Activated naive CD4-positive, alpha-beta T cell treated with anti-CD3 and anti-CD28 coated beads for 36 hours (primary cell): ENCODE results near the gene HNRNPLL. TPM values are rescaled to one million over a fixed set of nuclear protein-coding genes. Genes with fewer than 3 reads are reported as not detected.
A peak's percentile ranks its signal among the peaks of the same experiment; 100 is the strongest.

Experiments
- CTCF ChIA-PET: fragments of 350-600 bp; sonication (Branson Sonifier 250); formaldehyde crosslinking; loops from one replicate; lab custom pipeline; 2021; ENCODE audit warnings: antibody characterized with exemption; lab: Charles Lee
- DNase-seq: peaks from one replicate; pipeline ENCODE4 v3.0.0-alpha.2; 2020
- H3K27ac Mint-ChIP-seq: one replicate; pipeline ENCODE4 v1.8.0; 2021; ENCODE audit warnings: mild to moderate bottlenecking, mixed read lengths
- H3K27me3 Mint-ChIP-seq: one replicate; pipeline ENCODE4 v1.8.0; 2021; ENCODE audit warnings: low read depth, mixed read lengths
- H3K36me3 Mint-ChIP-seq: one replicate; pipeline ENCODE4 v1.8.0; 2021; ENCODE audit warnings: low read depth, mixed read lengths
- H3K4me1 Mint-ChIP-seq: one replicate; pipeline ENCODE4 v1.8.0; 2021; ENCODE audit warnings: low read depth, mixed read lengths
- H3K4me3 Mint-ChIP-seq: one replicate; pipeline ENCODE4 v1.8.0; 2021; ENCODE audit warnings: mild to moderate bottlenecking, moderate library complexity, mixed read lengths
- H3K9me3 Mint-ChIP-seq: one replicate; pipeline ENCODE4 v1.8.0; 2021; ENCODE audit warnings: mixed read lengths
- intact Hi-C: fragments of 100-400 bp; cut with micrococcal nuclease; formaldehyde crosslinking; loops from one replicate; pipeline ENCODE4 v1.15.1; 2023
- total RNA-seq, 2 experiments: library from RNA; stranded (reverse); gene quantifications; one replicate each; pipeline ENCODE4 v1.2.3, GENCODE V29; 2021

HNRNPLL gene
- total RNA-seq, 2 experiments from 2014 or later, result 54.4 to 57.3 TPM

DNA sequence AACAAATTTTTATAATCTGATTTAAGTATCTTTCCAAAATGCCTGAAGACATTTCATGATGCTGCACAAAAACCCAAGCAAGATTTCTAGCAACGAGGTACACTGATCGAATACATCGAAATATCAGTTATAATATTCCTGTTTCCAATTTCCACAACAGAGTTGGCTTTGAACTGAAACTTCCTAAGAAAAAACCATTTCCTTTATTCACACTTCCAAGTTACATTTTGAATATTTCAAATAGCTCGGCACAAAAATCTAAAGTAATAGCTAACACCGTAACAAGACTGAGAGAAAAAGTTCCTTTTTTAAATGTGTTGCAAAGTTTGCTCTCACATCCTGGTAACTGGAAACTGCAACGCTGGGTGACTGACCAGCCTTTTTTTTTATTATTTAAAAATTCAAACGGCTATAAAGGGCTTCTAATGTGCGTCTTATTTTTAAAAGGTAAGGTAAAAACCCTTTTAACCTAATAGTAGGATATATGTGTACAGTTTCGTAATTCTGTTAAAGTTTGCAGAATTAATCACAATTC, 1.7 kb downstream of the HNRNPLL start:
- Mint-ChIP-seq H3K27ac (peak overlapping the region; percentile 89), H3K4me1 (peaks cover 61% of the 10 kb centered on the region), H3K9me3 (no peaks in the 10 kb centered on the region), H3K36me3 (peaks cover 3% of the 10 kb centered on the region), H3K27me3 (no peaks in the 10 kb centered on the region), H3K4me3 (peak overlapping the region; percentile 90)
- no peak for DNase-seq
- CTCF ChIA-PET, result interaction anchor here (0.7 to 14.7 kb wide), 10 partner anchors 20 to 1425 kb away, joined by 3 to 152 read pairs (median 4); no protein-coding TSS in a partner anchor
- intact Hi-C loops, result loop anchor here (5.0 kb wide), 1 partner anchor 521 kb away; the partner anchor contains the start of gene SOS1

DNA sequence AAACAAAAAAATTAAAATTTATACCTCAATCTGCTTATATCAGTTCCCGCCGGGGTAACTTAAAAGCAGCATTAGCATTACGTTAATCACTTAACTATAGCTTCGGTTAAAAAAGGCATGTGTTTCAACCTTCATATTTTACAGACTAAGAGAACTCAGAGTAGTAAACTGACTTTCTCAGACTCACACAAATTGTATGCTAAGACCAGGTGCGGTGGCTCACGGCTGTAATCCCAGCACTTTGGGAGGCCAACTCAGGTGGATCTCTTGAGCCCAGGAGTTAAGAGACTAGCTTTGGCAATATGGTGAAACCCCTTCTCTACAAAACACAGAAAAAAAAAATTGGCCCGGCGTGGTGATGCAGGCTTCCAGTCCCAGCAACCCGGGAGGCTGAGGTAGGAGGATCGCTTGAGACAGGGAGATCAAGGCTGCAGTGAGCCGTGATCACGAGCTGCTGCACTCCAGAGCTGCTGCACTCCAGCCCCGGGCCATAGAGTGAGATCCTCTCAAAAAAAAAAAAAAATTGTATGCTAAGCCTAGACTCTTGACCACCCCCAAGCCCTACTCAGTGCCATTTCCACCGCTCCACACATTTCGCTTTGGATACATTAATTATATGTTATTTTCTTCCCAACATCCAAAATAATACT, 2.4 kb downstream of the HNRNPLL start:
- peak overlapping the region; percentile 83 for H3K27ac Mint-ChIP-seq
- H3K36me3 Mint-ChIP-seq, result peaks cover 4% of the 10 kb centered on the region
- no peaks in the 10 kb centered on the region for H3K27me3 Mint-ChIP-seq
- CTCF ChIA-PET, result interaction anchor here (0.7 to 14.7 kb wide), 7 partner anchors 19 to 1424 kb away, joined by 3 to 152 read pairs (median 9); no protein-coding TSS in a partner anchor
- DNase-seq, result peak; percentile 26
- intact Hi-C loops, result loop anchor here (5.0 kb wide), 1 partner anchor 522 kb away; the partner anchor contains the start of gene SOS1
- peaks cover 64% of the 10 kb centered on the region for H3K4me1 Mint-ChIP-seq
- H3K9me3 Mint-ChIP-seq, result no peaks in the 10 kb centered on the region
- peak overlapping the region; percentile 90 for H3K4me3 Mint-ChIP-seq

DNA sequence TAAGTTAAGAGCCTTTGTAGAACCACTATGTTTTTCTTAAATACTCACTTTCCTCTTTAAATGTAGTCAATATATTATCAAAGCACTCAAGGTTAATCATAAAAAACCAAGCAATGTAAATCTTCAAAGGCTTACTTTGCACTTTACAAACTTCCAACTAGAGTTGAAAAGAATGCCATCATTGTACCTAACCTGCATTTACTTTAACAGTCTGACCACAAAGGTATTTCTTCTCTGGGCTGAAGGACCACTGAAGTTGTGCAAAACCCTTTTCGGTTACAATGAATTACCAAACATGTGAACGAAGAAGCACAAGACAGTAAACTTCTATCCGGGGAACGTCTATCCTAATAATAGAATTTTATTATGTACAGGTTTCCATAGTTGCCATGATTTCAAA, 3.0 kb downstream of the HNRNPLL start:
- Mint-ChIP-seq H3K27me3 (no peaks in the 10 kb centered on the region), H3K4me1 (peaks cover 63% of the 10 kb centered on the region), H3K27ac (peak overlapping the region; percentile 83), H3K9me3 (no peaks in the 10 kb centered on the region), H3K4me3 (peak overlapping the region; percentile 90), H3K36me3 (peaks cover 4% of the 10 kb centered on the region)
- intact Hi-C loops, result loop anchor here (5.0 kb wide), 1 partner anchor 523 kb away; the partner anchor contains the start of gene SOS1
- CTCF ChIA-PET, result interaction anchor here (1.1 to 14.7 kb wide), 4 partner anchors 19 to 126 kb away, joined by 4 to 152 read pairs (median 32); no protein-coding TSS in a partner anchor
- no peak for DNase-seq

DNA sequence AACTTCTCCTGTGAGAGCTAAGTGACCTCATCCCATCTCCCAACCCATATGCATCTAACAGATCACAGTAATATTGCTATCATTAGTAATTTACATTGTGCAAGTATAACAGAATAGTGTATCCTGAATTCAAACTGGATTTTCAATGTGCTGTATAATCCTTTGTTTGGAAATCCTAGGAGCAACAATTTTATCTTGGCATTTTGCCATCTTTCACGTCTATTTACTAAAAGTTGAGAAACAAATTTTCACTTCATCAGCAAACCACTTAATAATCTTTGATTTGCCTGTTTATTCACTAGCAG, 3.8 kb downstream of the HNRNPLL start:
- H3K4me1 Mint-ChIP-seq, result peaks cover 58% of the 10 kb centered on the region

DNA sequence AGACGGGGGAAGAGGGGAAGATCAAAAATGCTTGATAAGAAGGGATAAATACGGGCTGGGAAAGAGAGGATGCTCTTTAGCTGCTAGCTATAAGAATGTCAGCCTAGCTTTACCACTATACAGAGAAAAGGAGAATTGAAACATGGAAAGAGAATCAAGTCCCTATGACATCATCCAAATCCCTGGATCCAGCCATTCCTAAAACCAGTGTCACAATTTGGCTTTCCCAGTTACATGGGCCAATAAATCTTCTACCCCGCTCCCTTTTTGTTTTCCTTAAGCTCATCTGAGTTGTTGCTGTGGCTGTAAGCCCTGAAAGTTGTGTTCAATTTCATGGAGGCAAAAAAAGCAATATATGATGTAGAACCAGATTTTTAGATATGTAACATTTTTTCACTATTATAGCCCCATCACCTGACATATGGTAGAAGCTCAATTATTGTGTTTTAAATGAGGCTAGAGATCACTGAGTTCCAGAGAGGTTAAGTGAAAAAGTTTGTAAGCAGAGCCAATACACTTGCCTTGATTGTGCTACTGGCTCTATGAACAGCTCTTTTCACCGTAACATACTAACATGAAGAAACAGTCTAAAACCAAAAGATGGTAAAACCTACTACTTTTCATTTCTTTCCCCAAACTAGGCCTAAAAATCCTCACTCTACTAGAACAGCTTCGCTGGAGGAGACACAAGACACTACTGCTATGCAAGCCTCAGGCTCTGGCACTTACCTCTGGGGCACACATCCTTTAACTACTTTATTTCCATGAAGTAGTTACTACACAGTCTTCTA, 4.3 kb downstream of the HNRNPLL start:
- Mint-ChIP-seq H3K36me3 (peaks cover 4% of the 10 kb centered on the region), H3K27ac (peak overlapping the region; percentile 83), H3K9me3 (no peaks in the 10 kb centered on the region), H3K4me1 (peaks cover 58% of the 10 kb centered on the region), H3K4me3 (peak overlapping the region; percentile 90), H3K27me3 (no peaks in the 10 kb centered on the region)
- DNase-seq, result no peak
- intact Hi-C loops, result no loop called here
- CTCF ChIA-PET, result interaction anchor here (0.8 to 14.7 kb wide), 9 partner anchors 9 to 142 kb away, joined by 3 to 152 read pairs (median 3); no protein-coding TSS in a partner anchor

More for the DNA sequence above, 3.8 kb downstream of the HNRNPLL start:
- Mint-ChIP-seq H3K36me3 (peaks cover 4% of the 10 kb centered on the region), H3K4me3 (peak overlapping the region; percentile 90), H3K9me3 (no peaks in the 10 kb centered on the region), H3K27me3 (no peaks in the 10 kb centered on the region), H3K27ac (peak overlapping the region; percentile 83)
- CTCF ChIA-PET, result interaction anchor here (1.0 to 14.7 kb wide), 7 partner anchors 10 to 141 kb away, joined by 3 to 152 read pairs (median 4); no protein-coding TSS in a partner anchor
- intact Hi-C loops, result no loop called here
- no peak for DNase-seq

DNA sequence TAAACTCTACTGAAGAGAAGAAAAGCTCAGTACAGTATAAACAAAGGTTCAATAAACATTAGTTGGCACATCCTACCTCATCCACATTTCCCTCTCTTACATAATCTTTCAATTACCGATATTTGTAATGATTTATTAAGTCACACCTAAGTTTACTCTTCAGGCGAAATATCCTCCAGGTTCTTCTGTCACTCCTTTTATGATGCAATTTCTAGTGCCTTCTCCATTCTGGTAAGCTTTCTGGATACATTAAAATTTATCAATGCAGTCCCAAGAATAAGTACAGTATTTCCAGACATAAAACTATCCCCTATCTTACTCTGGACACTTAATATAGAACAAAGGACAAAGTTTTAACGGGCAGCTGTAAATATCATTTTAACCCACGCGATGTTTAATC, 5.6 kb downstream of the HNRNPLL start:
- peaks cover 4% of the 10 kb centered on the region for H3K36me3 Mint-ChIP-seq
- peaks cover 68% of the 10 kb centered on the region for H3K4me1 Mint-ChIP-seq
- intact Hi-C loops, result no loop called here
- H3K27ac Mint-ChIP-seq, result no peak overlapping the region
- no peaks in the 10 kb centered on the region for H3K9me3 Mint-ChIP-seq
- H3K4me3 Mint-ChIP-seq, result no peak overlapping the region
- no peak for DNase-seq
- no peaks in the 10 kb centered on the region for H3K27me3 Mint-ChIP-seq
- CTCF ChIA-PET, result interaction anchor here (1.1 to 14.7 kb wide), 5 partner anchors 10 to 128 kb away, joined by 3 to 152 read pairs (median 6); no protein-coding TSS in a partner anchor

DNA sequence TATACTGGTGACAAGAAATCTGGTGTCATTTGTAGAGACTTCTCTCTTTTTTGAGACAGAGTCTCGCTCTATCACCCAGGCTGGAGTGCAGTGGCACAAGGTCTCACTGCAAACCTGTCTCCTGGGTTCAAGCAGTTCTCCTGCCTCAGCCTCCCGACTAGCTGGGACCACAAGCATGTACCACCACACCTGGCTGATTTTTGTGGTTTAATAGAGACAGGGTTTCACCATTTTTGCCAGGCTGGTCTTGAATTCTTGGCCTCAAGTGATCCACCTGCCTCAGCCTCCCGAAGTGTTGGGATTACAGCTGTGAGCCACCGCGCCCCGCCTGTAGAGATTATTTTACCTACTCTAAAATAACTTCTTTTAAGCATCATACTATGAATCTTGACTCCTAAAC, 6.5 kb downstream of the HNRNPLL start:
- Mint-ChIP-seq H3K27ac (peak overlapping the region; percentile 7), H3K27me3 (no peaks in the 10 kb centered on the region), H3K4me3 (no peak overlapping the region), H3K36me3 (peaks cover 6% of the 10 kb centered on the region), H3K9me3 (no peaks in the 10 kb centered on the region), H3K4me1 (peaks cover 68% of the 10 kb centered on the region)
- CTCF ChIA-PET, result interaction anchor here (1.2 to 14.7 kb wide), 5 partner anchors 13 to 137 kb away, joined by 3 to 152 read pairs (median 6); no protein-coding TSS in a partner anchor
- intact Hi-C loops, result no loop called here
- no peak for DNase-seq

DNA sequence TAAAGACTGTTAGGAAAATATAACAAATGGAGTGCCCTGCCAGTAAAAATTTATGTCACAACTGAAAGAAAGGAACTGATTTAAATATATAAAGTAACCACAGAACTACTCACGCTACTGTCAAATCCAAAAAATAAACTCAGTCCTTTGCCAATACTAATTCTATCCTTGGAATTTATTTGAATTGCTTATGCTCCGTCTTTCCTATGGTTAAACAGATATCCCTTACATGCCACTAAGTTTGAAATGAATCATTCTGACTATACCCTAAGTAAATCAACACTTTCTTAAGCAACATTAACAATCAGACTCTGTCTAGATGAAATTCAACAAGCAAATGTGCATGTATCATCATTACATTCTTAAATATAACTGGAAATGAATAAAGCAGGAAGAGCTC, 9.8 kb downstream of the HNRNPLL start:
- H3K27me3 Mint-ChIP-seq, result no peaks in the 10 kb centered on the region
- CTCF ChIA-PET, result no interaction called here

DNA sequence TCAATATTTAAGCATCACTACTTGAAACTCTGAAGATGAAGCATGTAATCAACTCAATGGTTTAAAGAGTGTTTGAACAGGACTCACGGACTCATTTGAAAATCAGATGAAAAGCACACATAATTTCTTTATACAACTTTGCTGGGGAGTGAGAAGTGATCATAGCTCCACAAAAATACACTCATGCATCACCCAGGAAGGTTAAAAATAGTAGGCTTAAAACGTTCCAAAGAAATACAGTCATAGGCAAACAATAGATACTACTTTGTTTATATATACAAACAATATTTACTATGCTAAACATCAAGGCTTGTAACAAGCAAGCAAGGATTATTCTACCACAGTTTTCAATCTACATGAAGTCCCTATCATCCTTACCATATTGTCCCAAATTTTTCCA, 11.6 kb downstream of the HNRNPLL start:
- intact Hi-C loops, result no loop called here
- Mint-ChIP-seq H3K36me3 (peaks cover 28% of the 10 kb centered on the region), H3K4me1 (peaks cover 47% of the 10 kb centered on the region), H3K27me3 (no peaks in the 10 kb centered on the region), H3K9me3 (no peaks in the 10 kb centered on the region), H3K4me3 (no peak overlapping the region), H3K27ac (no peak overlapping the region)
- CTCF ChIA-PET, result interaction anchor here (1.0 to 1.1 kb wide), 3 partner anchors 9 to 276 kb away, joined by 3 to 7 read pairs (median 4); no protein-coding TSS in a partner anchor
- DNase-seq, result no peak

More for the DNA sequence above, 9.8 kb downstream of the HNRNPLL start:
- Mint-ChIP-seq H3K27ac (no peak overlapping the region), H3K36me3 (peaks cover 16% of the 10 kb centered on the region), H3K9me3 (no peaks in the 10 kb centered on the region), H3K4me1 (peaks cover 56% of the 10 kb centered on the region), H3K4me3 (no peak overlapping the region)
- intact Hi-C loops, result no loop called here
- DNase-seq, result no peak

DNA sequence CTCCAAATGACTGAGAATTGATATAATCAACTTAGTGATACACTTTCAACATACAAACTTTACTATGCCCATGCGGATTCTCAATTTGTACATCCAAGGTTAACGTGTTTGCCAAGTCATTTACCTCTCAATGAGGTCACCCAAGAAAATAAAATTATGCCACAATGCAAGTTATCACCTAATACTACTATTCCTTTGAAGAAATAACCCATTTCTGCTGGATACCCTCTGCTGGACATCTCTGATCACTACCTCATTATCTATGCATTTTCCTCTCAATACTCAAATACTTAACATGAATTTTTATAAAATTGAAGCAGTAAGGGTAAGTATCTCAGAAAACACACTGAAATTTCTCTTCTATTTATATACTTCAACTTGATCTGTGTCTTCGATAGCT, 12.7 kb downstream of the HNRNPLL start:
- Mint-ChIP-seq H3K27me3 (no peaks in the 10 kb centered on the region), H3K4me3 (no peak overlapping the region), H3K9me3 (no peaks in the 10 kb centered on the region), H3K27ac (no peak overlapping the region), H3K36me3 (peaks cover 29% of the 10 kb centered on the region), H3K4me1 (peaks cover 46% of the 10 kb centered on the region)
- DNase-seq, result no peak
- CTCF ChIA-PET, result interaction anchor here (0.7 to 1.1 kb wide), 5 partner anchors 8 to 275 kb away, joined by 3 to 7 read pairs (median 4); no protein-coding TSS in a partner anchor
- intact Hi-C loops, result no loop called here

DNA sequence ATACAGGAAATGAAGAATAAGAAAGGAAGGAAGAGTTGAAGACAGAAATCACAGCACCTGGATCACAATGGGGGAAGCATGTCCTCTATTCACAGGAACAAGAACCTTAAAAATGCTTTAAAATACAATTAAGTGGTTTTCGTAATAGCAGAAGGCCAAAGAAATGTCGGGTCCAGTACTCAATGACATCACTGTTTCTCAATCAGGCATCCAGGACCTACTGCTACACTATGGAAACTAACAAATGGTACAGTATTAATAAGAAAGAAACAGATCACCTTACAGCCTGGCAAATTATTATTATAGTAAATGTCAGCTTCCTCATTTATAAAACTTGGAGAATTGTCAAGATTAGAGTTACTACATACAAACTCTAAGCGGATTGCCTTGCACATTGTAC, 15.8 kb downstream of the HNRNPLL start:
- Mint-ChIP-seq H3K4me1 (peaks cover 28% of the 10 kb centered on the region), H3K27ac (no peak overlapping the region), H3K27me3 (no peaks in the 10 kb centered on the region), H3K9me3 (no peaks in the 10 kb centered on the region), H3K4me3 (no peak overlapping the region), H3K36me3 (peaks cover 33% of the 10 kb centered on the region)
- intact Hi-C loops, result no loop called here
- CTCF ChIA-PET, result interaction anchor here (1.0 kb wide), 1 partner anchor 11 kb away, joined by 3 read pairs; no protein-coding TSS in a partner anchor
- no peak for DNase-seq

DNA sequence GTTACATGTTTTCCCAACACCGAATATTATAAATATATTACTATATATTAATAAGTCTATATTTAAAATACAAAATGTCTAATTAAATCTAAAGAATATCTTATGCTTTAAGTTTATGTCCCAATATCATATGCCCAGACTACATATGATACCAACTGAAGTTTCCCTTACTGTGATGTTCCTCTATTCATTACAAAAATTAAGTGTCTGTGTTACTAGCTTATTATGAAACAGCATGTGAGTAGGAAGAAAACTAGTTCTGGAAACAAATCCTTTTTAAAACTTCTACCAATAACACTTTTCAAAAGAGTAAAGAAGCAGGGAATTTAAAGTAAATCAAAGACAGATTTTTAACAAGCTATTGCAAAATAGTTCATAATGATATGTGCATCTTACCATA, 17.8 kb downstream of the HNRNPLL start:
- H3K4me3 Mint-ChIP-seq, result no peak overlapping the region
- peaks cover 30% of the 10 kb centered on the region for H3K4me1 Mint-ChIP-seq
- H3K27me3 Mint-ChIP-seq, result no peaks in the 10 kb centered on the region
- CTCF ChIA-PET, result interaction anchor here (4.1 to 13.0 kb wide), 3 partner anchors 20 to 156 kb away, joined by 27 to 178 read pairs (median 35); no protein-coding TSS in a partner anchor
- intact Hi-C loops, result no loop called here
- no peak for DNase-seq
- H3K9me3 Mint-ChIP-seq, result no peaks in the 10 kb centered on the region
- no peak overlapping the region for H3K27ac Mint-ChIP-seq
- H3K36me3 Mint-ChIP-seq, result peaks cover 38% of the 10 kb centered on the region
